ENCODE data around the gene SLC11A1. TPM values are rescaled to one million over a fixed set of nuclear protein-coding genes. Genes with fewer than 3 reads are reported as not detected.

Gene SLC11A1
- polyA plus RNA-seq, 1 donor (not counting 4 experiments of a cell fraction or from before 2014, with no cell fraction given): 0.46 TPM

- H3K27ac ChIP-seq (ENCODE audit: control insufficient read depth, insufficient read depth, low read length): no peak overlapping the region
- FAIRE-seq (no peak), DNase-seq (ENCODE audit: low read depth, low spot score) (no peak)
- peaks cover 7% of the 10 kb centered on the region for H3K27me3 ChIP-seq (ENCODE audit: control insufficient read depth, extremely low read depth, insufficient read depth, low read length)
- no peak overlapping the region for H3K4me2 ChIP-seq (ENCODE audit: control insufficient read depth, extremely low read depth, insufficient read depth, low read depth, low read length)
- no peak for TF ChIP-seq EZH2 (IDR thresholded peaks at IDR 0.05; ENCODE audit: low read length)
- no peak for TF ChIP-seq CTCF (optimal IDR thresholded peaks at IDR 0.05 in 1 of 3, IDR thresholded peaks at IDR 0.05 in 1 of 3, conservative IDR thresholded peaks at IDR 0.05 in 1 of 3; ENCODE audit: extremely low read depth in 1 of 3, insufficient read depth in 2 of 3, low read length in 3 of 3)
- no peaks in the 10 kb centered on the region for H4K20me1 ChIP-seq (ENCODE audit: control insufficient read depth, extremely low read depth, insufficient read depth, low read length)
- H3K9ac ChIP-seq (ENCODE audit: control insufficient read depth, extremely low read depth, insufficient read depth, low read length): no peak overlapping the region
- dilution Hi-C loops (cut with MboI; ENCODE audit: extremely low pct_ligation_motif_present, low sequenced_read_pairs): no loop called here
- no peaks in the 10 kb centered on the region for H3K9me1 ChIP-seq (ENCODE audit: control insufficient read depth, extremely low read depth, insufficient read depth, low read length)
- H3K4me1 ChIP-seq (ENCODE audit: control insufficient read depth, extremely low read depth, insufficient read depth, low read length): no peaks in the 10 kb centered on the region
- no peaks in the 10 kb centered on the region for H3K36me3 ChIP-seq (ENCODE audit: control insufficient read depth in 2 of 2, extremely low read depth in 1 of 2, insufficient read depth in 2 of 2, low read length in 2 of 2)
- H3K9me3 ChIP-seq (ENCODE audit: control insufficient read depth, low read depth, low read length): no peaks in the 10 kb centered on the region
- H3K4me3 ChIP-seq (ENCODE audit: control insufficient read depth in 2 of 3, extremely low read depth in 1 of 3, insufficient read depth in 2 of 3, low read depth in 1 of 3, low read length in 3 of 3): no peak overlapping the region
- no peak overlapping the region for H2AFZ ChIP-seq (ENCODE audit: control insufficient read depth, low read length)
- no peaks in the 10 kb centered on the region for H3K79me2 ChIP-seq (ENCODE audit: control insufficient read depth, insufficient read depth, low read length)
Measured at GRCh38 chr2:218432676-218433365, 50.7 kb downstream of the SLC11A1 start.

GRCh38 chr2:218434456-218434855, 52.4 kb downstream of the SLC11A1 start:
- TF ChIP-seq CTCF (optimal IDR thresholded peaks at IDR 0.05 in 1 of 3, IDR thresholded peaks at IDR 0.05 in 1 of 3, conservative IDR thresholded peaks at IDR 0.05 in 1 of 3; ENCODE audit: extremely low read depth in 1 of 3, insufficient read depth in 2 of 3, low read length in 3 of 3): no peak
- no peak overlapping the region for H3K4me3 ChIP-seq (ENCODE audit: control insufficient read depth in 2 of 3, extremely low read depth in 1 of 3, insufficient read depth in 2 of 3, low read depth in 1 of 3, low read length in 3 of 3)
- no peaks in the 10 kb centered on the region for H3K9me3 ChIP-seq (ENCODE audit: control insufficient read depth, low read depth, low read length)
- no peak overlapping the region for H3K27ac ChIP-seq (ENCODE audit: control insufficient read depth, insufficient read depth, low read length)
- H3K9ac ChIP-seq (ENCODE audit: control insufficient read depth, extremely low read depth, insufficient read depth, low read length): no peak overlapping the region
- H4K20me1 ChIP-seq (ENCODE audit: control insufficient read depth, extremely low read depth, insufficient read depth, low read length): no peaks in the 10 kb centered on the region
- H3K36me3 ChIP-seq (ENCODE audit: control insufficient read depth in 2 of 2, extremely low read depth in 1 of 2, insufficient read depth in 2 of 2, low read length in 2 of 2): no peaks in the 10 kb centered on the region
- no peak overlapping the region for H2AFZ ChIP-seq (ENCODE audit: control insufficient read depth, low read length)
- H3K27me3 ChIP-seq (ENCODE audit: control insufficient read depth, extremely low read depth, insufficient read depth, low read length): peaks cover 7% of the 10 kb centered on the region
- no peaks in the 10 kb centered on the region for H3K9me1 ChIP-seq (ENCODE audit: control insufficient read depth, extremely low read depth, insufficient read depth, low read length)
- H3K4me1 ChIP-seq (ENCODE audit: control insufficient read depth, extremely low read depth, insufficient read depth, low read length): no peaks in the 10 kb centered on the region
- no peaks in the 10 kb centered on the region for H3K79me2 ChIP-seq (ENCODE audit: control insufficient read depth, insufficient read depth, low read length)
- DNase-seq (ENCODE audit: low read depth, low spot score) (no peak), FAIRE-seq (no peak)
- dilution Hi-C loops (cut with MboI; ENCODE audit: extremely low pct_ligation_motif_present, low sequenced_read_pairs): no loop called here
- H3K4me2 ChIP-seq (ENCODE audit: control insufficient read depth, extremely low read depth, insufficient read depth, low read depth, low read length): no peak overlapping the region

All from keratinocyte (primary cell).